Panc1 (cell line): ENCODE measurements around the gene ENO4. TPM values are rescaled to one million over a fixed set of nuclear protein-coding genes. Genes with fewer than 3 reads are reported as not detected.
A peak's percentile ranks its signal among the peaks of the same experiment; 100 is the strongest.

ENCODE experiments used
- ATAC-seq: fragments of 200-7000 bp; cut with Tn5 transposase; 2 replicates; pipeline ENCODE4 v1.9.1; 2020; ENCODE audit warnings: mild to moderate bottlenecking, moderate library complexity
- BruUV-seq: library from RNA; stranded (reverse); fragments of 400-500 nt; replicated peaks from 2 replicates; lab custom pipeline; 2021; lab: Mats Ljungman, UMichigan
- CTCF ChIA-PET: fragments of 300-600 bp; sonication (Branson Sonifier 250); formaldehyde crosslinking; loops from one replicate; lab custom pipeline; 2022; ENCODE audit warnings: antibody characterized with exemption; lab: Charles Lee
- POLR2A ChIA-PET: fragments of 300-600 bp; sonication (Branson Sonifier 250); formaldehyde crosslinking; loops from one replicate; lab custom pipeline; 2022; ENCODE audit warnings: antibody characterized with exemption; lab: Charles Lee
- DNase-seq: peaks from one replicate; pipeline ENCODE4 v3.0.0-alpha.2; 2010; ENCODE audit warnings: low read depth, low spot score
- H3K27ac ChIP-seq: 2 replicates; pipeline ENCODE4 v1.5.1; 2011; ENCODE audit warnings: mild to moderate bottlenecking, low read length, inconsistent platforms
- H3K27me3 ChIP-seq: fragments of 200-500 bp; sonication (Bioruptor generic); 2 replicates; pipeline ENCODE4 v1.6.0; 2014; ENCODE audit warnings: low read length, inconsistent platforms; ENCODE audit not compliant: control insufficient read depth, insufficient read depth
- H3K36me3 ChIP-seq: fragments of 200-500 bp; sonication (Bioruptor generic); 2 replicates; pipeline ENCODE4 v1.5.1; 2014; ENCODE audit warnings: inconsistent platforms, mild to moderate bottlenecking, low read length, moderate library complexity; ENCODE audit not compliant: control insufficient read depth, insufficient read depth
- H3K4me1 ChIP-seq: 2 replicates; pipeline ENCODE4 v1.5.1; 2011; ENCODE audit warnings: inconsistent platforms, mild to moderate bottlenecking, low read length, moderate library complexity; ENCODE audit not compliant: control insufficient read depth, insufficient read depth
- H3K4me3 ChIP-seq, 2 experiments: 2 replicates each; pipeline ENCODE4 v1.5.1; 2011 to 2012; ENCODE audit warnings: low read depth in 2 of 2, low read length in 2 of 2, mild to moderate bottlenecking in 2 of 2, inconsistent platforms in 1 of 2, moderate library complexity in 1 of 2
- H3K9me3 ChIP-seq: fragments of 200-500 bp; sonication (Bioruptor generic); 2 replicates; pipeline ENCODE4 v1.5.1; 2014; ENCODE audit warnings: low read depth, mild to moderate bottlenecking, inconsistent platforms, low read length, moderate library complexity; ENCODE audit not compliant: control insufficient read depth, insufficient read depth
- CTCF ChIP-seq: fragments of 450-650 bp; IDR thresholded peaks from 2 replicates; pipeline ENCODE4 v1.5.1; 2017; ENCODE audit warnings: mild to moderate bottlenecking
- POLR2AphosphoS5 ChIP-seq: IDR thresholded peaks from 2 replicates; pipeline ENCODE4 v1.6.1; 2012; ENCODE audit warnings: mild to moderate bottlenecking, low read depth, low read length, moderate library complexity
- SIN3A ChIP-seq: IDR thresholded peaks from 2 replicates; pipeline ENCODE4 v1.6.1; 2012; ENCODE audit warnings: low read depth, mild to moderate bottlenecking, low read length, moderate library complexity, borderline replicate concordance; ENCODE audit not compliant: insufficient read depth
- TCF7L2 ChIP-seq: IDR thresholded peaks from 2 replicates; pipeline ENCODE4 v1.6.1; 2011; ENCODE audit warnings: mild to moderate bottlenecking, low read depth, low read length, inconsistent platforms
- in situ Hi-C: cut with HindIII; loops from 2 replicates; pipeline ENCODE4 v1.10.0; 2016; ENCODE audit warnings: low sequenced_read_pairs, low pct_unique_long_range_greater_than_20kb
- intact Hi-C: fragments of 100-400 bp; cut with micrococcal nuclease; formaldehyde crosslinking; loops from one replicate; pipeline ENCODE4 v1.10.0; 2022; ENCODE audit not compliant: unreplicated experiment
- total RNA-seq: library from RNA; stranded (reverse); gene quantifications from one replicate; pipeline ENCODE4 v1.2.1, GENCODE V29; 2021; ENCODE audit not compliant: unreplicated experiment
- TF ChIP-seq, protein P1 (sequence below), 2 experiments: IDR thresholded peaks; 2 replicates each; pipeline ENCODE4 v1.6.1; 2011 to 2012; ENCODE audit warnings: low read depth in 2 of 2, control low read depth in 1 of 2, low read length in 1 of 2, mild to moderate bottlenecking in 1 of 2, moderate library complexity in 1 of 2; ENCODE audit not compliant: insufficient read depth in 1 of 2

The ENO4 gene
- total RNA-seq, 1 experiment from 2014 or later: 0.15 TPM

- ATAC-seq (no peak), DNase-seq (no peak)
- no peak overlapping the region for H3K4me3 ChIP-seq
- ChIA-PET POLR2A (interaction anchor here (0.7 kb wide), 1 partner anchor 47 kb away, joined by 4 read pairs; no protein-coding TSS in a partner anchor), CTCF (no interaction called here)
- H3K27me3 ChIP-seq: no peaks in the 10 kb centered on the region
- no peak for TF ChIP-seq TCF7L2
- TF ChIP-seq SIN3A: no peak
- TF ChIP-seq, protein P1, sequence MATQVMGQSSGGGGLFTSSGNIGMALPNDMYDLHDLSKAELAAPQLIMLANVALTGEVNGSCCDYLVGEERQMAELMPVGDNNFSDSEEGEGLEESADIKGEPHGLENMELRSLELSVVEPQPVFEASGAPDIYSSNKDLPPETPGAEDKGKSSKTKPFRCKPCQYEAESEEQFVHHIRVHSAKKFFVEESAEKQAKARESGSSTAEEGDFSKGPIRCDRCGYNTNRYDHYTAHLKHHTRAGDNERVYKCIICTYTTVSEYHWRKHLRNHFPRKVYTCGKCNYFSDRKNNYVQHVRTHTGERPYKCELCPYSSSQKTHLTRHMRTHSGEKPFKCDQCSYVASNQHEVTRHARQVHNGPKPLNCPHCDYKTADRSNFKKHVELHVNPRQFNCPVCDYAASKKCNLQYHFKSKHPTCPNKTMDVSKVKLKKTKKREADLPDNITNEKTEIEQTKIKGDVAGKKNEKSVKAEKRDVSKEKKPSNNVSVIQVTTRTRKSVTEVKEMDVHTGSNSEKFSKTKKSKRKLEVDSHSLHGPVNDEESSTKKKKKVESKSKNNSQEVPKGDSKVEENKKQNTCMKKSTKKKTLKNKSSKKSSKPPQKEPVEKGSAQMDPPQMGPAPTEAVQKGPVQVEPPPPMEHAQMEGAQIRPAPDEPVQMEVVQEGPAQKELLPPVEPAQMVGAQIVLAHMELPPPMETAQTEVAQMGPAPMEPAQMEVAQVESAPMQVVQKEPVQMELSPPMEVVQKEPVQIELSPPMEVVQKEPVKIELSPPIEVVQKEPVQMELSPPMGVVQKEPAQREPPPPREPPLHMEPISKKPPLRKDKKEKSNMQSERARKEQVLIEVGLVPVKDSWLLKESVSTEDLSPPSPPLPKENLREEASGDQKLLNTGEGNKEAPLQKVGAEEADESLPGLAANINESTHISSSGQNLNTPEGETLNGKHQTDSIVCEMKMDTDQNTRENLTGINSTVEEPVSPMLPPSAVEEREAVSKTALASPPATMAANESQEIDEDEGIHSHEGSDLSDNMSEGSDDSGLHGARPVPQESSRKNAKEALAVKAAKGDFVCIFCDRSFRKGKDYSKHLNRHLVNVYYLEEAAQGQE (IDR thresholded peaks at IDR 0.05; ENCODE audit: insufficient read depth in 1 of 2, low read depth in 2 of 2, low read length in 1 of 2): no peak
- no peak for TF ChIP-seq CTCF
- no peak overlapping the region for H3K27ac ChIP-seq
- in situ Hi-C loops: no loop called here
- peaks cover 13% of the 10 kb centered on the region for H3K36me3 ChIP-seq
- intact Hi-C loops: no loop called here
- H3K9me3 ChIP-seq: no peaks in the 10 kb centered on the region
- peaks cover 30% of the 10 kb centered on the region for H3K4me1 ChIP-seq
- BruUV-seq: no TSS peak
These were observed 37.5 kb downstream of the ENO4 start for GRCh38 chr10:116886772-116887171.

GRCh38 chr10:116888380-116889055 lies 39.2 kb downstream of the ENO4 start:
- no TSS peak for BruUV-seq
- Histone ChIP-seq H3K9me3 (no peaks in the 10 kb centered on the region), H3K27me3 (no peaks in the 10 kb centered on the region), H3K4me1 (peaks cover 35% of the 10 kb centered on the region), H3K4me3 (no peak overlapping the region), H3K36me3 (peaks cover 15% of the 10 kb centered on the region), H3K27ac (peak overlapping the region; percentile 88)
- TF ChIP-seq POLR2AphosphoS5 (0 out of 2 replicates have a peak, but pooled peaks have one; percentile 54), SIN3A (no peak)
- POLR2A ChIA-PET: no interaction called here
- DNase-seq (peak; percentile 82), ATAC-seq (peak; percentile 98)
- CTCF ChIA-PET: no interaction called here
- in situ Hi-C loops (no loop called here), intact Hi-C loops (no loop called here)

DNA sequence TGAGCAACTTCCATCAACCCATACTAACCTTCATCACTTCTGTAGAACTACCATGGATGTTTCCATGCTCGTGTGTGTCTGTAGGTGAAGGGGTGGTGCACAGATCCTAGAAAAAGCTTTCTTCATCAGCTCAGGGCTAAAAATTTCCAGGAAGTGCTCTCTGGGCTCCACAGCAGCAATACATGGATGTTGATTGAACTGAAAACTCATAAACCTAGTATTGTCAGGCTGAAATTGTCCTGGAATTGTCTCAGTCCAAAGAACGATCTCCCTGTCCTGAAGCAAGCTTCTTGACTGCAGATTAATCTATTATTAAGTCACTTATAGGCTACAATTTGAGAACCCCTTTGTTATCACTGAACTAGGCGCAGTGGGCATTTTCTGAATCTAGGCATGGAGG lies 39.8 kb downstream of the ENO4 start:
- BruUV-seq: no TSS peak
- peaks cover 12% of the 10 kb centered on the region for H3K36me3 ChIP-seq
- H3K4me1 ChIP-seq: peaks cover 37% of the 10 kb centered on the region
- intact Hi-C loops: no loop called here
- H3K27ac ChIP-seq: peak overlapping the region; percentile 88
- no peaks in the 10 kb centered on the region for H3K27me3 ChIP-seq
- ChIA-PET POLR2A (interaction anchor here (0.6 kb wide), 1 partner anchor 8 kb away, joined by 3 read pairs; no protein-coding TSS in a partner anchor), CTCF (interaction anchor here (0.7 kb wide), 2 partner anchors 92 to 279 kb away, joined by 3 read pairs; no protein-coding TSS in a partner anchor)
- DNase-seq (no peak), ATAC-seq (no peak; the same call in 1 of the 2 replicates)
- no peak overlapping the region for H3K4me3 ChIP-seq
- TF ChIP-seq TCF7L2 (no peak), SIN3A (no peak), CTCF (no peak), POLR2AphosphoS5 (no peak)
- TF ChIP-seq, protein P1 (IDR thresholded peaks at IDR 0.05; ENCODE audit: insufficient read depth in 1 of 2, low read depth in 2 of 2, low read length in 1 of 2): no peak
- H3K9me3 ChIP-seq: no peaks in the 10 kb centered on the region
- in situ Hi-C loops: no loop called here
